Stimulated activated naive B cell treated with anti-CD40 and anti-IgM and Interleukin-4, amounts not matched to agents 10 μg/mL and 1 μg/mL and 100 μg/mL, for 72 hours (primary cell): ENCODE data around the gene RALGAPA2.

Experiments
- ATAC-seq, 2 donors: fragments of 150-1000 bp; cut with Tn5 transposase; replicated peaks; 2 replicates each; pipeline ENCODE4 v1.10.0; 2021; ENCODE audit warnings: moderate library complexity in 1 of 2
- DNase-seq: peaks from one replicate; pipeline ENCODE4 v3.0.0; 2021
- H3K27ac Mint-ChIP-seq: one replicate; pipeline ENCODE4 v1.8.0; 2022; ENCODE audit warnings: mild to moderate bottlenecking, mixed read lengths
- H3K27me3 Mint-ChIP-seq, 2 donors: one replicate each; pipeline ENCODE4 v1.8.0; 2022; ENCODE audit warnings: mixed read lengths in 2 of 2
- H3K36me3 Mint-ChIP-seq, 2 donors: one replicate each; pipeline ENCODE4 v1.8.0; 2022; ENCODE audit warnings: mixed read lengths in 2 of 2, mild to moderate bottlenecking in 1 of 2
- H3K4me1 Mint-ChIP-seq, 2 donors: one replicate each; pipeline ENCODE4 v1.8.0; 2022; ENCODE audit warnings: mixed read lengths in 2 of 2, mild to moderate bottlenecking in 1 of 2
- H3K4me3 Mint-ChIP-seq, 2 donors: one replicate each; pipeline ENCODE4 v1.8.0; 2022; ENCODE audit warnings: mild to moderate bottlenecking in 2 of 2, mixed read lengths in 2 of 2, moderate library complexity in 1 of 2
- H3K9me3 Mint-ChIP-seq, 2 donors: one replicate each; pipeline ENCODE4 v1.8.0; 2022; ENCODE audit warnings: mixed read lengths in 2 of 2, mild to moderate bottlenecking in 1 of 2

Gene RALGAPA2

DNA sequence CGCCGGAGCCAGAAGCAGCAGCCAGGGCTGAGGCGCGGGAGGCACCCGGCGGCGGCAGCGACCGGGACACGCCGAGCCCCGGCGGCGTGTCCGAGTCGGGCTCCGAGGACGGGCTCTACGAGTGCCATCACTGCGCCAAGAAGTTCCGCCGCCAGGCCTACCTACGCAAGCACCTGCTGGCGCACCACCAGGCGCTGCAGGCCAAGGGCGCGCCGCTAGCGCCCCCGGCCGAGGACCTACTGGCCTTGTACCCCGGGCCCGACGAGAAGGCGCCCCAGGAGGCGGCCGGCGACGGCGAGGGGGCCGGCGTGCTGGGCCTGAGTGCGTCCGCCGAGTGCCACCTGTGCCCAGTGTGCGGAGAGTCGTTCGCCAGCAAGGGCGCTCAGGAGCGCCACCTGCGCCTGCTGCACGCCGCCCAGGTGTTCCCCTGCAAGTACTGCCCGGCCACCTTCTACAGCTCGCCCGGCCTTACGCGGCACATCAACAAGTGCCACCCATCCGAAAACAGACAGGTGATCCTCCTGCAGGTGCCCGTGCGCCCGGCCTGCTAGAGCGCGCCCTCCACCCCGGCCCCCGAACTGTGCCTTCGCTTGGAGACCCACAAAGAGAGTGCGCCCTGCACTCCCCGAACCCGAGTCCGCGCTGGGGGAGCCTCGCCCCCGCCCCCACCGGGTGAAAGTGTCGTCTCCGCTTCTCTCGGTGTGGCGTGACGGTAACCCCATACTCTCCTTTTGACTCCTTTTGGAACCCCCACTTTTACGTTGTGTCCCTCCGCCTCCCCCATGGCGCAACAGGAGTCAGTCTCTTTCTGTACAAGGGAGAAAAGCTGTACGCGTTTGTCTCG lies 343.0 kb downstream of the RALGAPA2 start:
- peaks cover 67 to 69% of the 10 kb centered on the region in 2 donors for H3K27me3 Mint-ChIP-seq

DNA sequence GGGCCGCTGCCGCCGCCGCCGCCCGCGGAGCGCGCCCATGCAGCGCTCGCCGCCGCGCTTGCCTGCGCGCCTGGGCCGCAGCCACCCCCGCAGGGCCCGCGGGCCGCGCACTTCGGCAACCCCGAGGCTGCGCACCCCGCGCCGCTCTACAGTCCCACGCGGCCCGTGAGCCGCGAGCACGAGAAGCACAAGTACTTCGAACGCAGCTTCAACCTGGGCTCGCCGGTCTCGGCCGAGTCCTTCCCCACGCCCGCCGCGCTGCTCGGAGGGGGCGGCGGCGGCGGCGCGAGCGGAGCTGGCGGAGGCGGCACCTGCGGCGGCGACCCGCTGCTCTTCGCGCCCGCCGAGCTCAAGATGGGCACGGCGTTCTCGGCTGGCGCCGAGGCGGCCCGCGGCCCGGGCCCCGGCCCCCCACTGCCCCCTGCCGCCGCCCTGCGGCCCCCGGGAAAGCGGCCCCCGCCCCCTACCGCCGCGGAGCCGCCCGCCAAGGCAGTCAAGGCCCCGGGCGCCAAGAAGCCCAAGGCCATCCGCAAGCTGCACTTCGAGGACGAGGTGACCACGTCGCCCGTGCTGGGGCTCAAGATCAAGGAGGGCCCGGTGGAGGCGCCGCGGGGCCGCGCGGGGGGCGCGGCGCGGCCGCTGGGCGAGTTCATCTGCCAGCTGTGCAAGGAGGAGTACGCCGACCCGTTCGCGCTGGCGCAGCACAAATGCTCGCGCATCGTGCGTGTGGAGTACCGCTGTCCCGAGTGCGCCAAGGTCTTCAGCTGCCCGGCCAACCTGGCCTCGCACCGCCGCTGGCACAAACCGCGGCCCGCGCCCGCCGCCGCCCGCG lies 343.8 kb downstream of the RALGAPA2 start:
- ATAC-seq: peak; percentile 38 to 47
- DNase-seq: no peak
- no peaks in the 10 kb centered on the region for H3K9me3 Mint-ChIP-seq
- H3K4me1 Mint-ChIP-seq: peaks cover 22 to 31% of the 10 kb centered on the region in 2 donors
- peaks cover 3% of the 10 kb centered on the region in 2 donors for H3K36me3 Mint-ChIP-seq
- peaks cover 63 to 67% of the 10 kb centered on the region in 2 donors for H3K27me3 Mint-ChIP-seq
- no peak overlapping the region for H3K27ac Mint-ChIP-seq
- peak overlapping the region; percentile 32 to 66 for H3K4me3 Mint-ChIP-seq

More for the DNA sequence above, 343.0 kb downstream of the RALGAPA2 start:
- no peak for DNase-seq
- Mint-ChIP-seq H3K27ac (peak overlapping the region; percentile 85), H3K4me3 (peak overlapping the region; percentile 74 to 76), H3K9me3 (no peaks in the 10 kb centered on the region), H3K36me3 (peaks cover 3% of the 10 kb centered on the region in 2 donors), H3K4me1 (peaks cover 17 to 26% of the 10 kb centered on the region in 2 donors)
- ATAC-seq: peak; percentile 35 to 41

- peak; percentile 15 to 28 for ATAC-seq
- Mint-ChIP-seq H3K9me3 (no peaks in the 10 kb centered on the region), H3K27me3 (peaks cover 63 to 68% of the 10 kb centered on the region in 2 donors), H3K27ac (peak within 1 kb of the TSS; percentile 97), H3K4me3 (peak within 1 kb of the TSS; percentile 84 to 86), H3K36me3 (peaks cover 3% of the 10 kb centered on the region in 2 donors), H3K4me1 (peaks cover 30 to 39% of the 10 kb centered on the region in 2 donors)
- no peak for DNase-seq
Measured at GRCh38 chr20:20367575-20368417, 344.6 kb downstream of the RALGAPA2 start, which contains the start of gene INSM1. TSS of gene INSM1 (plus strand) at chr20:20368104. CDS start at chr20:20368268, 164 bp downstream.

DNA sequence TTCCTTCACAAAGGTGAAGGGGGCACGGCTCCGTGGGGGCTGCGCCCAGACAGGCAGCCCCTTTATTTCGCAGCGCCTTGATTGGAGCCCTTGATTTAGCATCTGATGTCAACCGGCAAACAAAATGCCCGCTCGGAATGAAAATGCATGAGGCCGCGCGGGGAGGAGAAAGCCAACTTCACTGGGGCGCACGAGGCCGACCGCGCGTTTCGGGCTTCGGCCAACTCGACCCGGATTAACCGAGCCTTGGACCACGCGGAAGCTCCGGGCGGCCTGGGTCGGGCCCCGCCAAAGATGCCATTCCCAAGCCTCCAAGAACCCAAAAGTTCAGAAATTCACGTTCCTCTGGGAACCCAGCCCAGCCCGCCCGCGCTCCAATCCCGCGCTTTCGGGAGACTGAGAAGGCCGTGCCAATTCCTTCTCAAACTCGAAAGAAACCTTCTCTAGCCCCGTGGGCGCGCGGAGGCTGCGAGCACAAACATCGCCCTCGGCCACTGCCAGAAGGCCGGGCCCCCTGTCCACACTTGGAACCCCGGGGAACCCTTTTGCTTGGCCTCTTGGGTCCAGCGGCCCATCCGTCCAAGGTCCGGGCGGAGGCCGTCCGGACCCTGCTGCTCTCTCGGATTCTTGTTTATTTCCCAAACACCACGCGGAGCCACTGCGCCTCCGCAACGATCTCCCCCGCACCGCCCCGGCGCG lies 345.4 kb downstream of the RALGAPA2 start:
- DNase-seq (no peak), ATAC-seq (no peak)
- H3K27me3 Mint-ChIP-seq: peaks cover 63 to 67% of the 10 kb centered on the region in 2 donors
- peak overlapping the region; percentile 97 for H3K27ac Mint-ChIP-seq
- H3K9me3 Mint-ChIP-seq: no peaks in the 10 kb centered on the region
- H3K4me3 Mint-ChIP-seq: peak overlapping the region; percentile 84 to 86
- H3K4me1 Mint-ChIP-seq: peaks cover 34 to 44% of the 10 kb centered on the region in 2 donors
- peaks cover 3% of the 10 kb centered on the region in 2 donors for H3K36me3 Mint-ChIP-seq

- DNase-seq (no peak), ATAC-seq (no peak)
- peaks cover 64 to 65% of the 10 kb centered on the region in 2 donors for H3K27me3 Mint-ChIP-seq
- H3K36me3 Mint-ChIP-seq: peaks cover 3% of the 10 kb centered on the region in 2 donors
- peak overlapping the region; percentile 67 to 72 for H3K4me3 Mint-ChIP-seq
- peak overlapping the region; percentile 73 for H3K27ac Mint-ChIP-seq
- no peaks in the 10 kb centered on the region for H3K9me3 Mint-ChIP-seq
- peaks cover 34 to 44% of the 10 kb centered on the region in 2 donors for H3K4me1 Mint-ChIP-seq
Measured at GRCh38 chr20:20366551-20366875, 345.9 kb downstream of the RALGAPA2 start.

DNA sequence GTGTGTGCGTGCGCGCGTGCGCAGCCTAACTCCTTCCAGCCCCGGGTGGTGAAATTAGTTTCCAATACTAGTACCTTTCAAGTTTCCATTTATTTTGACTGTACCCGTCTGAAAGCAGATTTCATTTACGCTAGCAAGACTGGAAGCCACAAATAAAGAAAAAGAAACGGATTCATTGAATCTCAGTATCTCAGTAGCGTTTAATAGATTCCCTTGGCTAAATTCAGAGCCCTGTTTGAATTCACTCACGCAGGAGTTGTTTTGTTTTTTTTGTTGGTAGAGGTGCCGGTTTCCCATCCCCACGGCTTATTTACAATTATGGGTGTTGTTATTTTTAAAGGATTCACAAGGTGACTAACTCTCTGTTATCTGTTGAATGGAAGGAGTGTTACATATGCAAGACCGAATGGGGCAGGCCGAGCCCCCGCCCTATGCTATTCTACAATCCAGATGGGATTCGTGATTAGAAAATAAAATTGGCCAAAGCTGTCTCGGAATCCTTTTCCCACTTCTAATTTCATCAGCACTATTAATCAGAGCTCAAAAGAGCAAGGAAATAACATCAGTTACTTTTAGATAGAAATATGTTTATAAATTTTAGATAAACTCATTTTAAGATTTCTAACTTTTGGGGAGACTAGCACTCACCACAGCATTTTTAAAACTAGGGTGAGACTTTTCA lies 346.8 kb downstream of the RALGAPA2 start:
- H3K9me3 Mint-ChIP-seq: no peaks in the 10 kb centered on the region
- H3K4me3 Mint-ChIP-seq: peak overlapping the region in 1 of 2 donors; percentile 17
- peaks cover 66 to 68% of the 10 kb centered on the region in 2 donors for H3K27me3 Mint-ChIP-seq
- H3K4me1 Mint-ChIP-seq: peaks cover 35 to 48% of the 10 kb centered on the region in 2 donors
- peak overlapping the region; percentile 47 for H3K27ac Mint-ChIP-seq
- ATAC-seq (no peak), DNase-seq (no peak)
- H3K36me3 Mint-ChIP-seq: peaks cover 3% of the 10 kb centered on the region in 2 donors

GRCh38 chr20:20364593-20365479 lies 347.6 kb downstream of the RALGAPA2 start:
- DNase-seq (no peak), ATAC-seq (no peak)
- H3K27me3 Mint-ChIP-seq: peaks cover 66 to 68% of the 10 kb centered on the region in 2 donors
- H3K27ac Mint-ChIP-seq: peak overlapping the region; percentile 94
- H3K4me3 Mint-ChIP-seq: peak overlapping the region; percentile 17 to 43
- H3K4me1 Mint-ChIP-seq: peaks cover 34 to 49% of the 10 kb centered on the region in 2 donors
- peaks cover 1 to 3% of the 10 kb centered on the region in 2 donors for H3K36me3 Mint-ChIP-seq
- no peaks in the 10 kb centered on the region for H3K9me3 Mint-ChIP-seq

DNA sequence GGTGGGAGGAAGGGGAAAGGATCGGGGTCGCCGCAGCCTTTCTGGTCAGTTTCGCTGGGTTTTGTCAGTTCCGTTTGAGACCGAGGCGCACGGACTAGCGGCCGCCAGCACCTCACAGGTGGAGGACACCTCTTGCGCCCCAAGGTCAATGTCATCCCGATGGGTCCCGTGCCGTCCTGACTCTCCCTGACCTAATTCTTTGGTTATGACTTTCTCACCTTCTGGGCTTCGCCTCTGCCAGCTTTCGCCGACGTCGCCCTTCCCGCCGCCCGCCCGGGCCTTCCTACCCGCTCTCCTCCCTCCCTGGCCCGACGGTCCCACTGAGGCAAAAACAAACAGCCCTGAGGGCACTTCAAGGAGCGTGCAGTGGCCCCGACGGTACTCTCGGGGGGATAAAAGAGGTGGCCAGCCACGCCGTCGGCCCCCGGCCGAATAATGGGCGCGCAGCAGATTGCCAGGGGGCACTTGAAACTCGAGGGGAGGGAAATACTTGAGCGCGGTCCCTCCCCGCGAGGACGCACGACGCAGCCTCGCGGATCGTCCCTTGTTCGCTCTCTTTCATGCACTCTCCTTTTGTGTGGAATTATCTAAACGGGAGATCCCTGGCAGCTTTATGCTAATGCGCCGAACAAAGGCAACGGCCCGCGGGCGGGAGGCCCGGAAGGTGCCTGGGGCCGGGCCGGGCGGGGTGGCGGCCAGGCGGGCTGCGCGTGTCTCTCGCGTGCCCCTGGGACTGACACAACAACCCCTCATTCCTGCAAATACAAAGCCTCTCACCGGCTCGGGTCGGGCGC lies 348.4 kb downstream of the RALGAPA2 start:
- Mint-ChIP-seq H3K4me1 (peaks cover 35 to 44% of the 10 kb centered on the region in 2 donors), H3K4me3 (peak overlapping the region; percentile 60 to 65), H3K27me3 (peaks cover 63 to 70% of the 10 kb centered on the region in 2 donors), H3K27ac (peak overlapping the region; percentile 90), H3K36me3 (peaks cover 0 to 3% of the 10 kb centered on the region in 2 donors), H3K9me3 (no peaks in the 10 kb centered on the region)
- no peak for ATAC-seq
- no peak for DNase-seq

DNA sequence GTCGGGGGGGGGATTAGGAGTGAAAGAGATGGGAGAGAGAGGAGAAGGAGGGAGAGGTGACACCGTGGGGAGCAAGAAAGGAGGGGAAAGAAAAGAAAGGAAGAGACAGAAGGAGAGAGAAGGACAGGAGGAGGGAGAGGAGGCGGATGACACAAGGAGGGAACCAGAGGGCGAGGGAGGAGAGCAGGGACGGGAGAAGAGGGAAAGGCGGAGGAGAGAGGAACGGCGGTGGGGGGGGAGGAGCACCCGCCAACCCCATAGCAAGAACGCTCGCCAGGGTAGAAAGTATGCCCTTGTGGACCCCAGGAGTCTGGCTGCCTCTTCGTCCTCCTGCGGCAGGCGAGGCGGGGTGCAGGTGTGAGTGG lies 349.0 kb downstream of the RALGAPA2 start:
- peak overlapping the region; percentile 90 for H3K27ac Mint-ChIP-seq
- H3K27me3 Mint-ChIP-seq: peaks cover 63 to 73% of the 10 kb centered on the region in 2 donors
- H3K4me1 Mint-ChIP-seq: peaks cover 35 to 44% of the 10 kb centered on the region in 2 donors
- ATAC-seq: no peak
- H3K9me3 Mint-ChIP-seq: no peaks in the 10 kb centered on the region
- peak overlapping the region; percentile 60 to 72 for H3K4me3 Mint-ChIP-seq
- no peak for DNase-seq
- H3K36me3 Mint-ChIP-seq: peaks cover 0 to 3% of the 10 kb centered on the region in 2 donors

GRCh38 chr20:20362774-20363433 lies 349.5 kb downstream of the RALGAPA2 start:
- H3K4me1 Mint-ChIP-seq: peaks cover 35 to 44% of the 10 kb centered on the region in 2 donors
- peaks cover 0 to 3% of the 10 kb centered on the region in 2 donors for H3K36me3 Mint-ChIP-seq
- peak overlapping the region; percentile 60 to 72 for H3K4me3 Mint-ChIP-seq
- H3K27me3 Mint-ChIP-seq: peaks cover 63 to 74% of the 10 kb centered on the region in 2 donors
- peak overlapping the region; percentile 90 for H3K27ac Mint-ChIP-seq
- H3K9me3 Mint-ChIP-seq: no peaks in the 10 kb centered on the region
- ATAC-seq: peak; percentile 28 to 47
- DNase-seq: no peak

GRCh38 chr20:20360464-20360863 lies 352.0 kb downstream of the RALGAPA2 start:
- H3K27me3 Mint-ChIP-seq: peaks cover 48 to 58% of the 10 kb centered on the region in 2 donors
- H3K36me3 Mint-ChIP-seq: no peaks in the 10 kb centered on the region
- H3K9me3 Mint-ChIP-seq: no peaks in the 10 kb centered on the region
- no peak overlapping the region for H3K27ac Mint-ChIP-seq
- no peak overlapping the region for H3K4me3 Mint-ChIP-seq
- H3K4me1 Mint-ChIP-seq: peaks cover 26 to 34% of the 10 kb centered on the region in 2 donors
- no peak for DNase-seq
- ATAC-seq: peak; percentile 65 to 71
